ENCODE data around the gene CUBN.

GRCh38 chr10:17122052-17122451 lies 7.6 kb downstream of the CUBN start:
- TF ChIP-seq CTCF (conservative IDR thresholded peaks at IDR 0.05 in 1 of 2, IDR thresholded peaks at IDR 0.05 in 1 of 2; ENCODE audit: extremely low read depth in 1 of 2, insufficient read depth in 1 of 2, low read depth in 1 of 2, low read length in 2 of 2), result no peak
- no peak for TF ChIP-seq EZH2 (IDR thresholded peaks at IDR 0.05; ENCODE audit: borderline replicate concordance, low read length)

Data from mammary epithelial cell (primary cell).